HL-60 (cell line): ENCODE results near the gene EBLN2.

Experiments
- CTCF ChIP-seq: IDR thresholded peaks from one replicate; pipeline ENCODE4 v1.5.1; 2011; ENCODE audit warnings: low read length, control low read depth, inconsistent platforms; ENCODE audit not compliant: insufficient read depth
- POLR2AphosphoS5 ChIP-seq: IDR thresholded peaks from 2 replicates; pipeline ENCODE4 v1.6.1; 2012; ENCODE audit warnings: low read depth
- SPI1 ChIP-seq: IDR thresholded peaks from 2 replicates; pipeline ENCODE4 v1.6.1; 2012; ENCODE audit warnings: low read depth, mild to moderate bottlenecking, borderline replicate concordance

DNA sequence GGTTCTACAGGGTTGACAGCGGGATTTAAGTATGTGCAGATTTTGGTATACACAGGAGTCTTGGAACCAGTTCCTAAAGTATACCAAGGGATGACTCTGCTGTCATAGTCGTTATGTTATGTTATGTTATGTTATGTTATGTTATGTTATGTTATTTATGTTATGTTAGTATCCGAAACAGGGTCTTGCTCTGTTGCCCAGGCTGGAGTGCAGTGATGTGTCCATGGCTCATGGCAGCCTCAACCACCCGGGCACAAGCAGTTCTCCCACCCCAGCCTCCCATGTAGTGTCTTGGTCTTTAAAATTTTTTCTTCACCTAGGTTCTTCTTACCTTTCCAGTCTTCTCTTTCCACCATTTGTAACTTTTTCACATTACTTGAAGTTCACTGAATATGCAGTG is 43.2 kb upstream of the EBLN2 start:
- TF ChIP-seq CTCF, result no peak
- no peak for TF ChIP-seq SPI1
- no peak for TF ChIP-seq POLR2AphosphoS5
